ENCODE measurements around the gene GH2.

Gene GH2

DNA sequence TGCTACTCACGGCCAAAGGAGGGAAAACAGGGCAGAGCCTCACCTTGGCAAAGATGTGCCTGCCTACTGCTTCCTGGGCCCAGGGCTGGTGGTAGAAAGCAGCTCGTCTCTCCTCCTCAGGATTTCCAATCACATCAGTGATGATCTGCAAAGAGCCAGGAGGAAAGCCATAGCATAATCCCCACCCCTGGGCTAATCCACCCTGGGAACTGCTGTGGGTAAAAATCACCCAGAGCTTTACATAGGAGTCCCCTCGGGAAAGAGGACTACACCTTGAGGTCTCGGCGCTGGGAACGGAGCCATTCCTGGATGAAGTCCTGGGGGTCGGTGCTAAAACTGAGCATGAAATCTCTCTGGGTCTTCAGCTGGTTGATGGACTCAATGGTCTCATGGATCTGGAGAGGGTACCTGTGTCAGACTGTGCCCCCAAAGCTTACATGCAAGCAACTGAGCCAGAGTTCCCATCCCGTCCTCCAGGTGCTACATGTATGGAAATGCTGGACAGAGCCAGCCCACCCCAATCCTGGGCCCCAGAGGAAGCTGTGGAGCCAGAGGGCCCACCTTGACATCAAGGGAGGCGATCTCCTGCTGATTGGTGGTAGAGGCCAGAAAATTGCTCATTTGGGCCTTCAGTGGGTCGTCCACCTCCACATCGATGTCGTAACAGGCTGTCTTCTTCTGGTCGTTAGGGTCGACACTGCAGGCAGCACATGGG is 48.6 kb downstream of the GH2 start:
- Histone ChIP-seq H3K36me3 (ENCODE audit: control insufficient read depth, insufficient read depth, low read length) (peaks cover 56% of the 10 kb centered on the region), H3K4me1 (ENCODE audit: control insufficient read depth, insufficient read depth, low read length) (peaks cover 5% of the 10 kb centered on the region), H3K27me3 (ENCODE audit: control insufficient read depth, insufficient read depth, low read length, poor library complexity, severe bottlenecking) (no peaks in the 10 kb centered on the region), H3K9me3 (ENCODE audit: control insufficient read depth, low read length) (no peaks in the 10 kb centered on the region), H3K27ac (ENCODE audit: insufficient read depth, low read depth, low read length, poor library complexity, severe bottlenecking) (no peak overlapping the region), H3K4me3 (ENCODE audit: insufficient read depth, low read depth, low read length) (no peak overlapping the region)
- WGBS, 2 experiments, result 95% methylated on average over 14 of the region's 14 CpGs

GRCh38 chr17:63832455-63832854 is 49.3 kb downstream of the GH2 start:
- H3K4me3 ChIP-seq (ENCODE audit: insufficient read depth, low read depth, low read length), result no peak overlapping the region
- 85 to 87% methylated on average over 2 of the region's 2 CpGs for WGBS, 2 experiments
- H3K4me1 ChIP-seq (ENCODE audit: control insufficient read depth, insufficient read depth, low read length), result peaks cover 7% of the 10 kb centered on the region
- no peak overlapping the region for H3K27ac ChIP-seq (ENCODE audit: insufficient read depth, low read depth, low read length, poor library complexity, severe bottlenecking)
- H3K27me3 ChIP-seq (ENCODE audit: control insufficient read depth, insufficient read depth, low read length, poor library complexity, severe bottlenecking), result no peaks in the 10 kb centered on the region
- no peaks in the 10 kb centered on the region for H3K9me3 ChIP-seq (ENCODE audit: control insufficient read depth, low read length)
- peaks cover 56% of the 10 kb centered on the region for H3K36me3 ChIP-seq (ENCODE audit: control insufficient read depth, insufficient read depth, low read length)

DNA sequence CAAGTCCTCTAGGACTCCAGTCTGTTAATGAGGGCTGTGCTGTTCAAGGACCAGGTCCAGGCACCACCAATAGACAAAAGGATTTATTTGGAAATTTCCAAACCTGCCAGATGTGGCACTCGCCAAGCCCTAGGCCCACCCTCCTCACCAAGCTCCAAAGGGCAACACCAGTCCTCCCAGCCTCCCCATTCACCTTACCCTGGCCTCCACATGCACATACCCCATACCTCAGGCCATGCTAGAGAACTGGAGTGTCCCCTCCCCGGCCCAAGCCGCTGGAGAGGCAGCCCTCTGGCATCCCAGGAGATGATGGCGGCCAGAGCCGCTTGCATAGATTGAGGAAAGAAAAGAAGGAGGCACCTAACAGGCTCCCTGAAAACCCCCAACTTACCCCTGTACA is 49.7 kb downstream of the GH2 start:
- H3K9me3 ChIP-seq (ENCODE audit: control insufficient read depth, low read length), result no peaks in the 10 kb centered on the region

GRCh38 chr17:63831505-63831904 is 50.2 kb downstream of the GH2 start:
- H3K36me3 ChIP-seq (ENCODE audit: control insufficient read depth, insufficient read depth, low read length), result peaks cover 56% of the 10 kb centered on the region
- H3K4me1 ChIP-seq (ENCODE audit: control insufficient read depth, insufficient read depth, low read length), result peaks cover 7% of the 10 kb centered on the region
- H3K27ac ChIP-seq (ENCODE audit: insufficient read depth, low read depth, low read length, poor library complexity, severe bottlenecking), result no peak overlapping the region
- WGBS, 2 experiments, result 94 to 96% methylated on average over 8 of the region's 8 CpGs
- no peaks in the 10 kb centered on the region for H3K27me3 ChIP-seq (ENCODE audit: control insufficient read depth, insufficient read depth, low read length, poor library complexity, severe bottlenecking)
- no peaks in the 10 kb centered on the region for H3K9me3 ChIP-seq (ENCODE audit: control insufficient read depth, low read length)
- no peak overlapping the region for H3K4me3 ChIP-seq (ENCODE audit: insufficient read depth, low read depth, low read length)

More for the DNA sequence above, 49.7 kb downstream of the GH2 start:
- H3K27ac ChIP-seq (ENCODE audit: insufficient read depth, low read depth, low read length, poor library complexity, severe bottlenecking), result no peak overlapping the region
- 95 to 98% methylated on average over 5 of the region's 5 CpGs for WGBS, 2 experiments
- H3K36me3 ChIP-seq (ENCODE audit: control insufficient read depth, insufficient read depth, low read length), result peaks cover 56% of the 10 kb centered on the region
- H3K4me3 ChIP-seq (ENCODE audit: insufficient read depth, low read depth, low read length), result no peak overlapping the region
- peaks cover 7% of the 10 kb centered on the region for H3K4me1 ChIP-seq (ENCODE audit: control insufficient read depth, insufficient read depth, low read length)
- no peaks in the 10 kb centered on the region for H3K27me3 ChIP-seq (ENCODE audit: control insufficient read depth, insufficient read depth, low read length, poor library complexity, severe bottlenecking)

DNA sequence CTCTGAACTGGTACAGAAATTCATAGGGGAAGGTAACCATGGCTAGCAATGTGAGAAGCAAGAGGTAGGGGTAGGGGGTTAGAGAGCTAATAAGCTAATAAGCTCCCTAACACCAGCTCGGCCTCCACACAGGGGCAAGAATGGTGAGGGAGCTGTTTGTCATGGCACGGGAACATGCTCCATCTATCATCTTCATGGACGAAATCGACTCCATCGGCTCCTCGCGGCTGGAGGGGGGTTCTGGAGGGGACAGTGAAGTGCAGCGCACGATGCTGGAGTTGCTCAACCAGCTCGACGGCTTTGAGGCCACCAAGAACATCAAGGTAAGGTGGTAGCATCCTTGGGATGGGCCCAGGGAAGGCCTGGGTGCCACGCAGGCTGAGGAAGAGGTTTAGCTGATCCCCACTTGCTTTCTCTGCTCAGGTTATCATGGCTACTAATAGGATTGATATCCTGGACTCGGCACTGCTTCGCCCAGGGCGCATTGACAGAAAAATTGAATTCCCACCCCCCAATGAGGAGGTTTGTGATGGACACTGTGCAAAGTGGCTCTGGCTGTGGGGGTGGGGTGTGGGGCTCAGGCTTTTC is 50.7 kb downstream of the GH2 start:
- WGBS, 2 experiments, result 95 to 97% methylated on average over 15 of the region's 15 CpGs
- Histone ChIP-seq H3K27ac (ENCODE audit: insufficient read depth, low read depth, low read length, poor library complexity, severe bottlenecking) (no peak overlapping the region), H3K4me1 (ENCODE audit: control insufficient read depth, insufficient read depth, low read length) (peaks cover 10% of the 10 kb centered on the region), H3K4me3 (ENCODE audit: insufficient read depth, low read depth, low read length) (no peak overlapping the region), H3K36me3 (ENCODE audit: control insufficient read depth, insufficient read depth, low read length) (peaks cover 56% of the 10 kb centered on the region), H3K27me3 (ENCODE audit: control insufficient read depth, insufficient read depth, low read length, poor library complexity, severe bottlenecking) (no peaks in the 10 kb centered on the region), H3K9me3 (ENCODE audit: control insufficient read depth, low read length) (no peaks in the 10 kb centered on the region)

DNA sequence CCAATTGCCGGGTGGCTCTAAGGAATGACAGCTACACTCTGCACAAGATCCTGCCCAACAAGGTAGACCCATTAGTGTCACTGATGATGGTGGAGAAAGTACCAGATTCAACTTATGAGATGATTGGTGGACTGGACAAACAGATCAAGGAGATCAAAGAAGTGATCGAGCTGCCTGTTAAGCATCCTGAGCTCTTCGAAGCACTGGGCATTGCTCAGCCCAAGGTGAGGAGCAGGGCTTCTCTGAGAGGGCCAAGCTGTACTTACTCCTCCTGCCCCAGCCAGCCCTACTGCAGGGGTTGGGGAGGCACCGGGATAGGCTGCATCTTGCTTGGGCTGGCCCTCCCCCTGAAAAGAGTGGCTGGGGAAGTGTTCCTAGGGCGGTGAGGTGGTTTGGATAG is 51.5 kb downstream of the GH2 start:
- Histone ChIP-seq H3K9me3 (ENCODE audit: control insufficient read depth, low read length) (no peaks in the 10 kb centered on the region), H3K4me1 (ENCODE audit: control insufficient read depth, insufficient read depth, low read length) (peaks cover 13% of the 10 kb centered on the region), H3K27ac (ENCODE audit: insufficient read depth, low read depth, low read length, poor library complexity, severe bottlenecking) (no peak overlapping the region), H3K27me3 (ENCODE audit: control insufficient read depth, insufficient read depth, low read length, poor library complexity, severe bottlenecking) (no peaks in the 10 kb centered on the region), H3K4me3 (ENCODE audit: insufficient read depth, low read depth, low read length) (no peak overlapping the region), H3K36me3 (ENCODE audit: control insufficient read depth, insufficient read depth, low read length) (peaks cover 58% of the 10 kb centered on the region)
- WGBS, 2 experiments, result 92 to 94% methylated on average over 5 of the region's 5 CpGs

Data from ectodermal cell (in vitro differentiated cells).